Smooth muscle cell (in vitro differentiated cells): ENCODE data around the gene AGPS. TPM values are rescaled to one million over a fixed set of nuclear protein-coding genes. Genes with fewer than 3 reads are reported as not detected.
"Not testable (repeated sequence)": the region's sequence is repeated elsewhere in the genome, so short reads cannot be mapped to it uniquely, and the experiment has no call there.

Experiments used
- DNase-seq: peaks from one replicate; lab custom pipeline; 2025; ENCODE audit not compliant: unreplicated experiment; lab: John Stamatoyannopoulos, UW
- H2AFZ ChIP-seq: fragments of 200-600 bp; sonication (generic); 2 replicates; pipeline ENCODE4 v1.6.0; 2016; ENCODE audit warnings: antibody characterized with exemption, low read depth, mild to moderate bottlenecking
- H3F3A ChIP-seq: fragments of 200-600 bp; sonication (generic); 2 replicates; pipeline ENCODE4 v1.6.0; 2017; ENCODE audit warnings: antibody characterized with exemption, low read depth
- H3K27ac ChIP-seq: fragments of 200-600 bp; sonication (generic); 2 replicates; pipeline ENCODE4 v1.5.1; 2016; ENCODE audit warnings: low read depth, mild to moderate bottlenecking
- H3K27me3 ChIP-seq: fragments of 200-600 bp; sonication (generic); 2 replicates; pipeline ENCODE4 v1.6.1; 2016; ENCODE audit warnings: low read depth, mild to moderate bottlenecking
- H3K36me3 ChIP-seq: fragments of 200-600 bp; sonication (generic); 2 replicates; pipeline ENCODE4 v1.5.1; 2016; ENCODE audit warnings: low read depth
- H3K4me1 ChIP-seq: fragments of 200-600 bp; sonication (generic); 2 replicates; pipeline ENCODE4 v1.5.1; 2016; ENCODE audit warnings: low read depth
- H3K4me2 ChIP-seq: fragments of 200-600 bp; sonication (generic); 2 replicates; pipeline ENCODE4 v1.6.0; 2016; ENCODE audit warnings: mild to moderate bottlenecking
- H3K4me3 ChIP-seq: fragments of 200-600 bp; sonication (generic); 2 replicates; pipeline ENCODE4 v1.5.1; 2016; ENCODE audit warnings: mild to moderate bottlenecking
- H3K79me2 ChIP-seq: fragments of 200-600 bp; sonication (generic); 2 replicates; pipeline ENCODE4 v1.6.0; 2016; ENCODE audit warnings: low read depth, mild to moderate bottlenecking
- H3K9ac ChIP-seq: fragments of 200-600 bp; sonication (generic); 2 replicates; pipeline ENCODE4 v1.6.0; 2016; ENCODE audit warnings: low read depth
- H3K9me3 ChIP-seq: fragments of 200-600 bp; sonication (generic); replicated peaks from 2 replicates; pipeline ENCODE4 v1.5.1; 2016; ENCODE audit warnings: low read depth
- H4K20me1 ChIP-seq: fragments of 200-600 bp; sonication (generic); 2 replicates; pipeline ENCODE4 v1.6.0; 2016; ENCODE audit warnings: low read depth
- WGBS: methylation state at CpG from one replicate; pipeline ENCODE4 v1.1.7; 2016; ENCODE audit warnings: low lambda C conversion rate; 5-methylcytosine and 5-hydroxymethylcytosine counted together
- polyA plus RNA-seq: library from polyadenylated mRNA; unstranded; fragments of >200 nt; fragmentation: Nextera tagmentation; extraction: Ambion mirVana; gene quantifications from 2 replicates; pipeline ENCODE4 v1.2.1, GENCODE V29; 2016
- total RNA-seq: library from RNA; depleted of rRNA; stranded (reverse); fragments of >200 nt; gene quantifications from 2 replicates; pipeline ENCODE4 v1.2.3, GENCODE V29; 2014
- TF ChIP-seq, protein P1 (sequence below): fragments of 200-600 bp; sonication (generic); IDR thresholded peaks from 2 replicates; pipeline ENCODE4 v1.5.1; 2017; ENCODE audit warnings: borderline replicate concordance, mild to moderate bottlenecking, antibody characterized with exemption; ENCODE audit not compliant: insufficient read depth, poor library complexity, severe bottlenecking

AGPS gene
- total and polyA plus RNA-seq, 2 experiments from 2014 or later, result 19.5 to 41.4 TPM

DNA sequence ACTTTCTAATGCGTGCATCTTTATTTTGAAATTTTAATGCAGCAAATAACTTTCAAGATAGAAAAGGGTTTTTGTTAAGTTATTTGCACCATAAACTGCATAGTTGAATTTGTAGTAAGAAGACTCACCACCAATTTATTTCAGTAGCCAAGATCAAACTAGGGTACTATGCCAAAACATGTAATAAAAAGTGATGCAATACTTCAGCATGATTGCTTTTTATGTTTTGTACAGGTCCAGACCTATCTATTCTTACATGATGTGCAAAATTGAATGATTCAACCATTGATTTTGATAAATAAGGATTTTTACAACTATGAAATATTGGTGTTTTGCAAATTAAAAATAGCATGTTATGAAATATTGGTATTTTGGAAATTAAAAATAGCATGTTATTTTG lies 26.7 kb downstream of the AGPS start:
- H3F3A ChIP-seq, result no peaks in the 10 kb centered on the region
- peak overlapping the region; percentile 30 for H3K4me2 ChIP-seq
- no peak for DNase-seq
- H3K27me3 ChIP-seq, result no peaks in the 10 kb centered on the region
- TF ChIP-seq, protein P1, sequence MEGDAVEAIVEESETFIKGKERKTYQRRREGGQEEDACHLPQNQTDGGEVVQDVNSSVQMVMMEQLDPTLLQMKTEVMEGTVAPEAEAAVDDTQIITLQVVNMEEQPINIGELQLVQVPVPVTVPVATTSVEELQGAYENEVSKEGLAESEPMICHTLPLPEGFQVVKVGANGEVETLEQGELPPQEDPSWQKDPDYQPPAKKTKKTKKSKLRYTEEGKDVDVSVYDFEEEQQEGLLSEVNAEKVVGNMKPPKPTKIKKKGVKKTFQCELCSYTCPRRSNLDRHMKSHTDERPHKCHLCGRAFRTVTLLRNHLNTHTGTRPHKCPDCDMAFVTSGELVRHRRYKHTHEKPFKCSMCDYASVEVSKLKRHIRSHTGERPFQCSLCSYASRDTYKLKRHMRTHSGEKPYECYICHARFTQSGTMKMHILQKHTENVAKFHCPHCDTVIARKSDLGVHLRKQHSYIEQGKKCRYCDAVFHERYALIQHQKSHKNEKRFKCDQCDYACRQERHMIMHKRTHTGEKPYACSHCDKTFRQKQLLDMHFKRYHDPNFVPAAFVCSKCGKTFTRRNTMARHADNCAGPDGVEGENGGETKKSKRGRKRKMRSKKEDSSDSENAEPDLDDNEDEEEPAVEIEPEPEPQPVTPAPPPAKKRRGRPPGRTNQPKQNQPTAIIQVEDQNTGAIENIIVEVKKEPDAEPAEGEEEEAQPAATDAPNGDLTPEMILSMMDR, result no peak
- no peak overlapping the region for H3K27ac ChIP-seq
- H3K9ac ChIP-seq, result no peak overlapping the region
- peaks cover 3% of the 10 kb centered on the region for H3K4me1 ChIP-seq
- H4K20me1 ChIP-seq, result peaks cover 24% of the 10 kb centered on the region
- WGBS, result 95% methylated on average over 1 of the region's 1 CpG
- H3K79me2 ChIP-seq, result peaks cover 98% of the 10 kb centered on the region
- H3K4me3 ChIP-seq, result no peak overlapping the region
- peaks cover 5% of the 10 kb centered on the region for H3K36me3 ChIP-seq
- no peaks in the 10 kb centered on the region for H3K9me3 ChIP-seq
- H2AFZ ChIP-seq, result no peak overlapping the region

- peaks cover 3% of the 10 kb centered on the region for H3K9me3 ChIP-seq
- peaks cover 8% of the 10 kb centered on the region for H4K20me1 ChIP-seq
- no peak for DNase-seq
- no peaks in the 10 kb centered on the region for H3K27me3 ChIP-seq
- H3K4me1 ChIP-seq, result peaks cover 3% of the 10 kb centered on the region
- H3K4me3 ChIP-seq, result no peak overlapping the region
- H3K27ac ChIP-seq, result no peak overlapping the region
- no peak overlapping the region for H2AFZ ChIP-seq
- peaks cover 100% of the 10 kb centered on the region for H3K79me2 ChIP-seq
- H3F3A ChIP-seq, result no peaks in the 10 kb centered on the region
- peaks cover 8% of the 10 kb centered on the region for H3K36me3 ChIP-seq
- WGBS, result 89% methylated on average over 1 of the region's 1 CpG
- no peak overlapping the region for H3K9ac ChIP-seq
- TF ChIP-seq, protein P1, result no peak
- H3K4me2 ChIP-seq, result no peak overlapping the region
These were observed 29.7 kb downstream of the AGPS start for GRCh38 chr2:177422271-177422670.

DNA sequence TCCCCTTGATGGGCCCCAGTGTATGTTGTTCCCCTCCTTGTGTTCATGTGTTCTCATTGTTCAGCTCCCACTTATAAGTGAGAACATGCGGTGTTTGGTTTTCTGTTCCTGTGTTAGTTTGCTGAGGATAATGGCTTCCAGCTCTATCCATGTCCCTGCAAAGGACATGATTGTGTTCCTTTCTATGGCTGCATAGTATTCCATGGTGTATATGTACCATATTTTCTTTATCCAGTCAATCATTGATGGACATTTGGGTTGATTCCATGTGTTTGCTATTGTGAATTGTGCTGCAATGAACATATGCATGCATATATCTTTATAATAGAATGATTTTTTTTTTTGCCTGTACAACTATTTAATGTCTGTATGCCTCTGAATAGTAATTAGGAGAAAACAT lies 31.5 kb downstream of the AGPS start:
- not testable (repeated sequence) for H3K4me1 ChIP-seq, H3K4me2 ChIP-seq, H3K9ac ChIP-seq, H3K9me3 ChIP-seq, H3K27me3 ChIP-seq, H2AFZ ChIP-seq, H3F3A ChIP-seq, H3K4me3 ChIP-seq, DNase-seq, H4K20me1 ChIP-seq, H3K27ac ChIP-seq
- peaks cover 99% of the 10 kb centered on the region for H3K79me2 ChIP-seq
- peaks cover 13% of the 10 kb centered on the region for H3K36me3 ChIP-seq
- WGBS, result 100% methylated on average over 1 of the region's 1 CpG

- H3K4me3 ChIP-seq, H3F3A ChIP-seq, H4K20me1 ChIP-seq, H3K27me3 ChIP-seq, H3K4me2 ChIP-seq, H3K9me3 ChIP-seq, H3K9ac ChIP-seq, H2AFZ ChIP-seq, DNase-seq, H3K27ac ChIP-seq, H3K4me1 ChIP-seq: not testable (repeated sequence)
- peaks cover 13% of the 10 kb centered on the region for H3K36me3 ChIP-seq
- H3K79me2 ChIP-seq, result peaks cover 99% of the 10 kb centered on the region
- WGBS, result 94% methylated on average over 5 of the region's 5 CpGs
These were observed 32.0 kb downstream of the AGPS start for GRCh38 chr2:177424620-177425019.

- TF ChIP-seq, protein P1, result no peak
- Histone ChIP-seq H3K79me2 (peaks cover 97% of the 10 kb centered on the region), H3K36me3 (peaks cover 13% of the 10 kb centered on the region), H3K27ac (no peak overlapping the region), H3K27me3 (no peaks in the 10 kb centered on the region), H3K4me1 (no peaks in the 10 kb centered on the region), H3K9ac (no peak overlapping the region), H3K4me3 (no peak overlapping the region), H2AFZ (no peak overlapping the region), H4K20me1 (no peaks in the 10 kb centered on the region), H3K9me3 (peaks cover 6% of the 10 kb centered on the region), H3F3A (no peaks in the 10 kb centered on the region), H3K4me2 (no peak overlapping the region)
- no peak for DNase-seq
These were observed 34.7 kb downstream of the AGPS start for GRCh38 chr2:177427316-177427715.

- H3K27ac ChIP-seq, H3K4me1 ChIP-seq, H2AFZ ChIP-seq, H3K9ac ChIP-seq, H3K4me2 ChIP-seq, H4K20me1 ChIP-seq, H3K27me3 ChIP-seq, H3F3A ChIP-seq, DNase-seq, H3K9me3 ChIP-seq, H3K4me3 ChIP-seq: not testable (repeated sequence)
- peaks cover 19% of the 10 kb centered on the region for H3K36me3 ChIP-seq
- WGBS, result 95% methylated on average over 2 of the region's 2 CpGs
- peaks cover 97% of the 10 kb centered on the region for H3K79me2 ChIP-seq
These were observed 35.4 kb downstream of the AGPS start for GRCh38 chr2:177427936-177428335.
